HEK293 (cell line): ENCODE results near the gene NAPB.

Source experiments
- CTCF ChIA-PET: fragments of 350-600 bp; formaldehyde crosslinking; extraction: SDS; loops from one replicate; lab custom pipeline; 2021; ENCODE audit warnings: antibody characterized with exemption; lab: Yijun Ruan, JAX
- POLR2A ChIA-PET: fragments of 300-600 bp; formaldehyde crosslinking; extraction: SDS; loops from one replicate; lab custom pipeline; 2020; ENCODE audit warnings: antibody characterized with exemption, inconsistent platforms; lab: Yijun Ruan, JAX
- H3K27ac ChIP-seq: fragments of 200-500 bp; sonication (Bioruptor generic); 2 replicates; pipeline ENCODE4 v1.5.1; 2014; ENCODE audit warnings: low read depth, low read length, control low read depth, inconsistent platforms; ENCODE audit errors: extremely low read depth
- H3K36me3 ChIP-seq, 2 experiments: fragments of 200-500 bp in 1 of 2; sonication (Bioruptor generic) in 1 of 2; 1 replicate in 1 of 2; 2 replicates in 1 of 2; pipeline ENCODE4 v1.5.1; 2014 to 2017; ENCODE audit warnings: inconsistent platforms in 2 of 2, low read length in 2 of 2; ENCODE audit not compliant: control insufficient read depth in 2 of 2, insufficient read depth in 1 of 2
- H3K4me1 ChIP-seq: fragments of 200-500 bp; sonication (Bioruptor generic); 2 replicates; pipeline ENCODE4 v1.5.1; 2014; ENCODE audit warnings: mild to moderate bottlenecking, low read length, inconsistent platforms; ENCODE audit not compliant: control insufficient read depth, insufficient read depth
- H3K4me3 ChIP-seq: 2 replicates; pipeline ENCODE4 v1.5.1; 2011; ENCODE audit warnings: low read depth, mild to moderate bottlenecking, control low read depth, low read length, moderate library complexity
- H3K9me3 ChIP-seq: fragments of 200-500 bp; sonication (Bioruptor generic); 2 replicates; pipeline ENCODE4 v1.5.1; 2014; ENCODE audit warnings: low read depth, low read length, inconsistent platforms; ENCODE audit not compliant: control insufficient read depth, insufficient read depth
- GLIS1 ChIP-seq: fragments of 450-650 bp; formaldehyde crosslinking; IDR thresholded peaks from 2 replicates; pipeline ENCODE4 v1.5.1; 2016; ENCODE audit warnings: missing biosample characterization, missing genetic modification characterization
- OSR2 ChIP-seq: fragments of 450-650 bp; formaldehyde crosslinking; IDR thresholded peaks from 2 replicates; pipeline ENCODE4 v1.5.1; 2016; ENCODE audit warnings: missing biosample characterization, missing genetic modification characterization
- ZIC2 ChIP-seq: fragments of 450-650 bp; formaldehyde crosslinking; IDR thresholded peaks from 2 replicates; pipeline ENCODE4 v1.5.1; 2016; ENCODE audit warnings: missing biosample characterization, missing genetic modification characterization
- ZNF138 ChIP-seq: fragments of 450-650 bp; formaldehyde crosslinking; IDR thresholded peaks from 2 replicates; pipeline ENCODE4 v1.5.1; 2016; ENCODE audit warnings: missing biosample characterization, missing genetic modification characterization, borderline replicate concordance
- ZNF157 ChIP-seq: fragments of 450-650 bp; formaldehyde crosslinking; IDR thresholded peaks from 2 replicates; pipeline ENCODE4 v1.5.1; 2016; ENCODE audit warnings: missing biosample characterization, missing genetic modification characterization
- ZNF174 ChIP-seq: fragments of 450-650 bp; formaldehyde crosslinking; IDR thresholded peaks from 2 replicates; pipeline ENCODE4 v1.5.0; 2017; ENCODE audit warnings: missing biosample characterization, mild to moderate bottlenecking, missing genetic modification characterization
- TF ChIP-seq, protein P1 (sequence below): fragments of 450-650 bp; formaldehyde crosslinking; IDR thresholded peaks from 2 replicates; pipeline ENCODE4 v1.5.1; 2017; ENCODE audit warnings: missing biosample characterization, missing genetic modification characterization
- TF ChIP-seq, protein P2 (sequence below): fragments of 450-650 bp; formaldehyde crosslinking; IDR thresholded peaks from 2 replicates; pipeline ENCODE4 v1.5.1; 2016; ENCODE audit warnings: missing biosample characterization, missing genetic modification characterization, borderline replicate concordance
- TF ChIP-seq, protein P3 (sequence below): fragments of 450-650 bp; formaldehyde crosslinking; IDR thresholded peaks from 2 replicates; pipeline ENCODE4 v1.5.1; 2017; ENCODE audit warnings: missing biosample characterization, missing genetic modification characterization
- TF ChIP-seq, protein P4 (sequence below): fragments of 450-650 bp; formaldehyde crosslinking; IDR thresholded peaks from 2 replicates; pipeline ENCODE4 v1.5.1; 2016; ENCODE audit warnings: missing biosample characterization, missing genetic modification characterization
- TF ChIP-seq, protein P5 (sequence below): fragments of 450-650 bp; formaldehyde crosslinking; conservative IDR thresholded peaks from 2 replicates; pipeline ENCODE4 v1.5.1; 2016; ENCODE audit warnings: low read depth, missing biosample characterization, missing genetic modification characterization

The NAPB gene

DNA sequence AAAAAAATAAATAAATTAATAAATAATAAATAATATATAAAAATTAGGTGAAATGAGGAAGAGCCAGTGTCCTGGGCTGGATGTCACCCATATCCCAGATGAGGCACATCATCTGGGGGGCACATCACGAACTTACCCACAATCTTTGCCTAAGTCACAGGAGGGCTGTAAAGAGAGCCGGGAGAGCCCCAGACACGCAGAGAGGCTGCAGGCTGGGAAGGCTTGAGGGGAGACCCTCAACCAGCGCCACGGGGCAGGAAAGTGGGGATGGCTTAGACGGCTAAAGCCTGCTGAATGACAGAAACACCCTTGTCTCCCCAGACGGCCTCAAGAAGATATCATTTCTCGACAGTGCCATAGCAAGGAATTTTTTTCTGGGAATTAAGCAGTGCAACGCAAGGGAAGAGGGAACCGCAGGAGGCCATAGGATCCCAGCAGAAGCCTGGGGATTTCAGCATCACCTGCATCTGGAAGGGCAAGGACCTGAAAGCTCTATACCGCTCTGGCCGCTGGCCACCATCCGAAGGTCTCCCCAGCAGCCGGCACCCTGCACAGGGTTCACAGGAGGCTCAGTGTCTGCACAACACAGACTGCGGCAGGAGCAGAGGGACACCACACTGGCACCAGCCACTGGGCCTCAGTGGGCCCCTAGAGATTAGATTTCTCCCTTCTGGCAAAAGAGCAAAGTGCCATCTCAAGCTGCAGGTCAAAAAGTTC, 93.5 kb downstream of the NAPB start:
- no peaks in the 10 kb centered on the region for H3K36me3 ChIP-seq
- H3K9me3 ChIP-seq = no peaks in the 10 kb centered on the region
- no peak overlapping the region for H3K4me3 ChIP-seq
- TF ChIP-seq ZNF138 (tag by site-specific recombination) = no peak
- no peak for TF ChIP-seq ZNF174 (tag by site-specific recombination)
- TF ChIP-seq, protein P1, sequence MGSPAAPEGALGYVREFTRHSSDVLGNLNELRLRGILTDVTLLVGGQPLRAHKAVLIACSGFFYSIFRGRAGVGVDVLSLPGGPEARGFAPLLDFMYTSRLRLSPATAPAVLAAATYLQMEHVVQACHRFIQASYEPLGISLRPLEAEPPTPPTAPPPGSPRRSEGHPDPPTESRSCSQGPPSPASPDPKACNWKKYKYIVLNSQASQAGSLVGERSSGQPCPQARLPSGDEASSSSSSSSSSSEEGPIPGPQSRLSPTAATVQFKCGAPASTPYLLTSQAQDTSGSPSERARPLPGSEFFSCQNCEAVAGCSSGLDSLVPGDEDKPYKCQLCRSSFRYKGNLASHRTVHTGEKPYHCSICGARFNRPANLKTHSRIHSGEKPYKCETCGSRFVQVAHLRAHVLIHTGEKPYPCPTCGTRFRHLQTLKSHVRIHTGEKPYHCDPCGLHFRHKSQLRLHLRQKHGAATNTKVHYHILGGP (tag by site-specific recombination) = no peak
- TF ChIP-seq, protein P2, sequence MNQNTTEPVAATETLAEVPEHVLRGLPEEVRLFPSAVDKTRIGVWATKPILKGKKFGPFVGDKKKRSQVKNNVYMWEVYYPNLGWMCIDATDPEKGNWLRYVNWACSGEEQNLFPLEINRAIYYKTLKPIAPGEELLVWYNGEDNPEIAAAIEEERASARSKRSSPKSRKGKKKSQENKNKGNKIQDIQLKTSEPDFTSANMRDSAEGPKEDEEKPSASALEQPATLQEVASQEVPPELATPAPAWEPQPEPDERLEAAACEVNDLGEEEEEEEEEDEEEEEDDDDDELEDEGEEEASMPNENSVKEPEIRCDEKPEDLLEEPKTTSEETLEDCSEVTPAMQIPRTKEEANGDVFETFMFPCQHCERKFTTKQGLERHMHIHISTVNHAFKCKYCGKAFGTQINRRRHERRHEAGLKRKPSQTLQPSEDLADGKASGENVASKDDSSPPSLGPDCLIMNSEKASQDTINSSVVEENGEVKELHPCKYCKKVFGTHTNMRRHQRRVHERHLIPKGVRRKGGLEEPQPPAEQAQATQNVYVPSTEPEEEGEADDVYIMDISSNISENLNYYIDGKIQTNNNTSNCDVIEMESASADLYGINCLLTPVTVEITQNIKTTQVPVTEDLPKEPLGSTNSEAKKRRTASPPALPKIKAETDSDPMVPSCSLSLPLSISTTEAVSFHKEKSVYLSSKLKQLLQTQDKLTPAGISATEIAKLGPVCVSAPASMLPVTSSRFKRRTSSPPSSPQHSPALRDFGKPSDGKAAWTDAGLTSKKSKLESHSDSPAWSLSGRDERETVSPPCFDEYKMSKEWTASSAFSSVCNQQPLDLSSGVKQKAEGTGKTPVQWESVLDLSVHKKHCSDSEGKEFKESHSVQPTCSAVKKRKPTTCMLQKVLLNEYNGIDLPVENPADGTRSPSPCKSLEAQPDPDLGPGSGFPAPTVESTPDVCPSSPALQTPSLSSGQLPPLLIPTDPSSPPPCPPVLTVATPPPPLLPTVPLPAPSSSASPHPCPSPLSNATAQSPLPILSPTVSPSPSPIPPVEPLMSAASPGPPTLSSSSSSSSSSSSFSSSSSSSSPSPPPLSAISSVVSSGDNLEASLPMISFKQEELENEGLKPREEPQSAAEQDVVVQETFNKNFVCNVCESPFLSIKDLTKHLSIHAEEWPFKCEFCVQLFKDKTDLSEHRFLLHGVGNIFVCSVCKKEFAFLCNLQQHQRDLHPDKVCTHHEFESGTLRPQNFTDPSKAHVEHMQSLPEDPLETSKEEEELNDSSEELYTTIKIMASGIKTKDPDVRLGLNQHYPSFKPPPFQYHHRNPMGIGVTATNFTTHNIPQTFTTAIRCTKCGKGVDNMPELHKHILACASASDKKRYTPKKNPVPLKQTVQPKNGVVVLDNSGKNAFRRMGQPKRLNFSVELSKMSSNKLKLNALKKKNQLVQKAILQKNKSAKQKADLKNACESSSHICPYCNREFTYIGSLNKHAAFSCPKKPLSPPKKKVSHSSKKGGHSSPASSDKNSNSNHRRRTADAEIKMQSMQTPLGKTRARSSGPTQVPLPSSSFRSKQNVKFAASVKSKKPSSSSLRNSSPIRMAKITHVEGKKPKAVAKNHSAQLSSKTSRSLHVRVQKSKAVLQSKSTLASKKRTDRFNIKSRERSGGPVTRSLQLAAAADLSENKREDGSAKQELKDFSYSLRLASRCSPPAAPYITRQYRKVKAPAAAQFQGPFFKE (tag by site-specific recombination) = no peak
- TF ChIP-seq ZNF157 (tag by site-specific recombination) = no peak
- TF ChIP-seq, protein P3, sequence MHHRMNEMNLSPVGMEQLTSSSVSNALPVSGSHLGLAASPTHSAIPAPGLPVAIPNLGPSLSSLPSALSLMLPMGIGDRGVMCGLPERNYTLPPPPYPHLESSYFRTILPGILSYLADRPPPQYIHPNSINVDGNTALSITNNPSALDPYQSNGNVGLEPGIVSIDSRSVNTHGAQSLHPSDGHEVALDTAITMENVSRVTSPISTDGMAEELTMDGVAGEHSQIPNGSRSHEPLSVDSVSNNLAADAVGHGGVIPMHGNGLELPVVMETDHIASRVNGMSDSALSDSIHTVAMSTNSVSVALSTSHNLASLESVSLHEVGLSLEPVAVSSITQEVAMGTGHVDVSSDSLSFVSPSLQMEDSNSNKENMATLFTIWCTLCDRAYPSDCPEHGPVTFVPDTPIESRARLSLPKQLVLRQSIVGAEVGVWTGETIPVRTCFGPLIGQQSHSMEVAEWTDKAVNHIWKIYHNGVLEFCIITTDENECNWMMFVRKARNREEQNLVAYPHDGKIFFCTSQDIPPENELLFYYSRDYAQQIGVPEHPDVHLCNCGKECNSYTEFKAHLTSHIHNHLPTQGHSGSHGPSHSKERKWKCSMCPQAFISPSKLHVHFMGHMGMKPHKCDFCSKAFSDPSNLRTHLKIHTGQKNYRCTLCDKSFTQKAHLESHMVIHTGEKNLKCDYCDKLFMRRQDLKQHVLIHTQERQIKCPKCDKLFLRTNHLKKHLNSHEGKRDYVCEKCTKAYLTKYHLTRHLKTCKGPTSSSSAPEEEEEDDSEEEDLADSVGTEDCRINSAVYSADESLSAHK (tag by site-specific recombination) = no peak
- ChIA-PET CTCF (no interaction called here), POLR2A (no interaction called here)
- H3K27ac ChIP-seq = no peak overlapping the region
- no peaks in the 10 kb centered on the region for H3K4me1 ChIP-seq

DNA sequence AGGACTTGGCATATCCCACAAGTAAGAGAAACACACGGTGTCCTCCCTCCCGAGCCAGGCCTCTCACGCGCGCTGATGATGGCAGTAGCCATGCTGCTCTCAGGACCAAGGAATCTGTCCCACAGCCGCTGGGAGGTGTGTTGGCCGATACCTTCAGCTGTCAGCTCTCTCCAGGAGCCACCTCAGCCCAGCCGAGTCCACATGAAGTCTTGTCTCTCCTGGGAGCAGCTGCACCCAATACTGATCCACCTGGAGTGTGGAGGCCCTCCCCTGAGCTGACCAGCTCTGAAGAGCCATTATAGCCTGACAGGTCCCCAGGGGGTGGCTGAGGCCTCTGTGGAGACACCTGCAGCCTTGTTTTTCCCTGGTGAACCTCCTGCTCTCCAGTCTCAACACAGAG, 94.5 kb downstream of the NAPB start:
- no peak overlapping the region for H3K27ac ChIP-seq
- no peaks in the 10 kb centered on the region for H3K9me3 ChIP-seq
- CTCF ChIA-PET = no interaction called here
- TF ChIP-seq ZIC2 (tag by site-specific recombination) (peak; percentile 53), OSR2 (no peak), GLIS1 (peak; percentile 34)
- TF ChIP-seq, protein P4, sequence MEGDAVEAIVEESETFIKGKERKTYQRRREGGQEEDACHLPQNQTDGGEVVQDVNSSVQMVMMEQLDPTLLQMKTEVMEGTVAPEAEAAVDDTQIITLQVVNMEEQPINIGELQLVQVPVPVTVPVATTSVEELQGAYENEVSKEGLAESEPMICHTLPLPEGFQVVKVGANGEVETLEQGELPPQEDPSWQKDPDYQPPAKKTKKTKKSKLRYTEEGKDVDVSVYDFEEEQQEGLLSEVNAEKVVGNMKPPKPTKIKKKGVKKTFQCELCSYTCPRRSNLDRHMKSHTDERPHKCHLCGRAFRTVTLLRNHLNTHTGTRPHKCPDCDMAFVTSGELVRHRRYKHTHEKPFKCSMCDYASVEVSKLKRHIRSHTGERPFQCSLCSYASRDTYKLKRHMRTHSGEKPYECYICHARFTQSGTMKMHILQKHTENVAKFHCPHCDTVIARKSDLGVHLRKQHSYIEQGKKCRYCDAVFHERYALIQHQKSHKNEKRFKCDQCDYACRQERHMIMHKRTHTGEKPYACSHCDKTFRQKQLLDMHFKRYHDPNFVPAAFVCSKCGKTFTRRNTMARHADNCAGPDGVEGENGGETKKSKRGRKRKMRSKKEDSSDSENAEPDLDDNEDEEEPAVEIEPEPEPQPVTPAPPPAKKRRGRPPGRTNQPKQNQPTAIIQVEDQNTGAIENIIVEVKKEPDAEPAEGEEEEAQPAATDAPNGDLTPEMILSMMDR (tag by site-specific recombination) = no peak
- TF ChIP-seq, protein P5, sequence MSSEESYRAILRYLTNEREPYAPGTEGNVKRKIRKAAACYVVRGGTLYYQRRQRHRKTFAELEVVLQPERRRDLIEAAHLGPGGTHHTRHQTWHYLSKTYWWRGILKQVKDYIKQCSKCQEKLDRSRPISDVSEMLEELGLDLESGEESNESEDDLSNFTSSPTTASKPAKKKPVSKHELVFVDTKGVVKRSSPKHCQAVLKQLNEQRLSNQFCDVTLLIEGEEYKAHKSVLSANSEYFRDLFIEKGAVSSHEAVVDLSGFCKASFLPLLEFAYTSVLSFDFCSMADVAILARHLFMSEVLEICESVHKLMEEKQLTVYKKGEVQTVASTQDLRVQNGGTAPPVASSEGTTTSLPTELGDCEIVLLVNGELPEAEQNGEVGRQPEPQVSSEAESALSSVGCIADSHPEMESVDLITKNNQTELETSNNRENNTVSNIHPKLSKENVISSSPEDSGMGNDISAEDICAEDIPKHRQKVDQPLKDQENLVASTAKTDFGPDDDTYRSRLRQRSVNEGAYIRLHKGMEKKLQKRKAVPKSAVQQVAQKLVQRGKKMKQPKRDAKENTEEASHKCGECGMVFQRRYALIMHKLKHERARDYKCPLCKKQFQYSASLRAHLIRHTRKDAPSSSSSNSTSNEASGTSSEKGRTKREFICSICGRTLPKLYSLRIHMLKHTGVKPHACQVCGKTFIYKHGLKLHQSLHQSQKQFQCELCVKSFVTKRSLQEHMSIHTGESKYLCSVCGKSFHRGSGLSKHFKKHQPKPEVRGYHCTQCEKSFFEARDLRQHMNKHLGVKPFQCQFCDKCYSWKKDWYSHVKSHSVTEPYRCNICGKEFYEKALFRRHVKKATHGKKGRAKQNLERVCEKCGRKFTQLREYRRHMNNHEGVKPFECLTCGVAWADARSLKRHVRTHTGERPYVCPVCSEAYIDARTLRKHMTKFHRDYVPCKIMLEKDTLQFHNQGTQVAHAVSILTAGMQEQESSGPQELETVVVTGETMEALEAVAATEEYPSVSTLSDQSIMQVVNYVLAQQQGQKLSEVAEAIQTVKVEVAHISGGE (tag by site-specific recombination) = no peak
- H3K4me1 ChIP-seq = no peaks in the 10 kb centered on the region
- POLR2A ChIA-PET = no interaction called here
- no peaks in the 10 kb centered on the region for H3K36me3 ChIP-seq
- H3K4me3 ChIP-seq = no peak overlapping the region
